GM18951 (cell line): ENCODE results near the gene ARHGAP23.
A peak's percentile ranks its signal among the peaks of the same experiment; 100 is the strongest.

Source experiments
- POLR2A ChIP-seq: IDR thresholded peaks from 4 replicates; pipeline ENCODE4 v1.6.1; 2011; ENCODE audit warnings: mild to moderate bottlenecking; ENCODE audit not compliant: insufficient read length, insufficient read depth; ENCODE audit errors: extremely low read depth
- in situ Hi-C: fragments of 300-500 bp; cut with MboI; formaldehyde crosslinking; loops from one replicate; pipeline ENCODE4 v1.12.0; 2022; ENCODE audit warnings: low sequenced_read_pairs, mixed read lengths, inconsistent platforms; ENCODE audit not compliant: unreplicated experiment

ARHGAP23 gene, protein sequence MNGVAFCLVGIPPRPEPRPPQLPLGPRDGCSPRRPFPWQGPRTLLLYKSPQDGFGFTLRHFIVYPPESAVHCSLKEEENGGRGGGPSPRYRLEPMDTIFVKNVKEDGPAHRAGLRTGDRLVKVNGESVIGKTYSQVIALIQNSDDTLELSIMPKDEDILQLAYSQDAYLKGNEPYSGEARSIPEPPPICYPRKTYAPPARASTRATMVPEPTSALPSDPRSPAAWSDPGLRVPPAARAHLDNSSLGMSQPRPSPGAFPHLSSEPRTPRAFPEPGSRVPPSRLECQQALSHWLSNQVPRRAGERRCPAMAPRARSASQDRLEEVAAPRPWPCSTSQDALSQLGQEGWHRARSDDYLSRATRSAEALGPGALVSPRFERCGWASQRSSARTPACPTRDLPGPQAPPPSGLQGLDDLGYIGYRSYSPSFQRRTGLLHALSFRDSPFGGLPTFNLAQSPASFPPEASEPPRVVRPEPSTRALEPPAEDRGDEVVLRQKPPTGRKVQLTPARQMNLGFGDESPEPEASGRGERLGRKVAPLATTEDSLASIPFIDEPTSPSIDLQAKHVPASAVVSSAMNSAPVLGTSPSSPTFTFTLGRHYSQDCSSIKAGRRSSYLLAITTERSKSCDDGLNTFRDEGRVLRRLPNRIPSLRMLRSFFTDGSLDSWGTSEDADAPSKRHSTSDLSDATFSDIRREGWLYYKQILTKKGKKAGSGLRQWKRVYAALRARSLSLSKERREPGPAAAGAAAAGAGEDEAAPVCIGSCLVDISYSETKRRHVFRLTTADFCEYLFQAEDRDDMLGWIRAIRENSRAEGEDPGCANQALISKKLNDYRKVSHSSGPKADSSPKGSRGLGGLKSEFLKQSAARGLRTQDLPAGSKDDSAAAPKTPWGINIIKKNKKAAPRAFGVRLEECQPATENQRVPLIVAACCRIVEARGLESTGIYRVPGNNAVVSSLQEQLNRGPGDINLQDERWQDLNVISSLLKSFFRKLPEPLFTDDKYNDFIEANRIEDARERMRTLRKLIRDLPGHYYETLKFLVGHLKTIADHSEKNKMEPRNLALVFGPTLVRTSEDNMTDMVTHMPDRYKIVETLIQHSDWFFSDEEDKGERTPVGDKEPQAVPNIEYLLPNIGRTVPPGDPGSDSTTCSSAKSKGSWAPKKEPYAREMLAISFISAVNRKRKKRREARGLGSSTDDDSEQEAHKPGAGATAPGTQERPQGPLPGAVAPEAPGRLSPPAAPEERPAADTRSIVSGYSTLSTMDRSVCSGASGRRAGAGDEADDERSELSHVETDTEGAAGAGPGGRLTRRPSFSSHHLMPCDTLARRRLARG (N-terminal part only)

DNA sequence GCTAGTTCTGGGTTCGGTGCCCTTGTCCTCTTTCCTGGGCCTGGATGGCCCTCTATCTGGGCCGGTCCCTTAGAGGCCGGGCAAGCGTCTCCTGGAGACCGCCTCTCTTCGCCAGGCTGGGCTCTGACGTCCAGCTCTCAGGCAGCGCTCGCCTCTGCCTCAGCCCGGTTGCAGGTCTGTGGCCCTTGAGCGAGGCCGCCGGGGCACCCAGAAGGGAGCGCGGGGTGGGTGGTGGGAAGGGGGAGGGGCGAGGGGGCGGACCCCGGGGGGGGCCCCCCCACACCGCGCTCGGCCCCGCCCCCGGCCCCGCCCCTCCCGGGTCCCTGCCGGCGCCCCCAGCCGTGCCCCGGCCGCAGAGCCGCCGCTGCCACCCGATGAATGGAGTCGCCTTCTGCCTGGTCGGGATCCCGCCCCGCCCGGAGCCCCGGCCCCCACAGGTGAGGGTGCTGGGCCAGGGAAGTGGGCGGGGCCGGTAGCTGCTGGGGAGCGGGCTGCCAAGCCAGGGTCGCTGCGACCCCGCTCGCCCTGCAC lies at the start of gene ARHGAP23:
Gene ARHGAP23, plus strand, starts transcription at position 353 of the 531 bp plus-strand sequence. Its CDS starts 22 bp downstream, at position 375.
- peak; percentile 44 for TF ChIP-seq POLR2A
- in situ Hi-C loops, result no loop called here

DNA sequence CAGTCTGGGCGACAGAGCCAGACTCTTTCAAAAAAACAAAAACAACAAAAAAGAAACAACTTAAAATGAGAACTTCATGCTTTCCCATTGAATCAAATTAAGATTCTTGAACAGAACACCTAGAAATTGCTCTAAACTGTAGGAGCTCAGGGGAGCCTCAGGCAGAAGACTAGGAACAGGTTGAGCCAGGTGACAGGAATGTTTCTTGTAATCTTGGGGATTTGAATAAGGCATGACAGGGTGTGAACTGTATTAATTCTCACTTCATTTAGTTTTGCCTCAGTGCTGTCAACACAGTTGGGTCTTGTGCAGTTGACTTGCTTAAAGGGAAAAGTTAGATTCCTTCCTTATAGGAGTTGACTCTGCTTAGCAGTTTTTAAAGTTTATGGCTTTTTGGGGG lies 48.8 kb upstream of the ARHGAP23 start:
- in situ Hi-C loops, result no loop called here
- TF ChIP-seq POLR2A, result no peak

DNA sequence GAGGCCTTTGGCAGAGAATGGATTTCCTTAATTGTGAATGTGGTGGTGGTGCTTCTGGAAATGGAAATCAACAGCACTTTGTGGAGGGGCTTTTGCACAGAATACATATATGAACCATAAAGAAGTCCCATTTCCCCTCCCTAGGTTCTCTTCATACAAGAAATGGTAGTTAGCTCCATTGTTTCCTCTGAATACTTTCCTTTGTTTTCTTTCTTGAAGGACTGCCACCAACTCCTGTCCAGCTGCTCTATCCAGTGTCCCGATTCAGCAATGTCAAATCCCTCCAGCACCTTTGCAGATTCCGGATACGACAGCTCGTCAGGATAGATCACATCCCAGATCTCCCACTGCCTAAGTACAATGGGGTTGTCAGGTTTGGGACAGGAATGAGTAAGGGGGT lies 33.2 kb upstream of the ARHGAP23 start:
- in situ Hi-C loops, result no loop called here
- TF ChIP-seq POLR2A, result no peak

DNA sequence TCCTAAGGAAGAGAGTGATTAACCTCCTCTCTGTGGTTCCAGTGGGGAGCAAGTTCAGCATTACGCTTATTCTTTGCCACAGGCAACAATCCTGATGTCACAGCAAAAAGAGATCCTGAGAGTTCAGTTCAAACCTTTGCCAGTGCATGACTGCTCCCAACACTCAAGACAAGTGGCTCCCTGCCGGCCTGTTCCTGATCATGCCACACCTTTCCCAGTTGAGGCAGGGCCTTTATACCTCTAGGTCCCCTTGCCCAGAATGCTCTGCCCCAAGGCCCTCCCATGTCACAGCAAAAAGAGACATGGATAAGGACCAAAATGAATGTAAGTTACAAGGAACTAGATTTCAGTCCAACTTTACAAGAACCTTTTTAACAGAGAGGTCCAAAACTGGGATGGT lies 31.0 kb upstream of the ARHGAP23 start:
- TF ChIP-seq POLR2A, result no peak
- in situ Hi-C loops, result no loop called here

DNA sequence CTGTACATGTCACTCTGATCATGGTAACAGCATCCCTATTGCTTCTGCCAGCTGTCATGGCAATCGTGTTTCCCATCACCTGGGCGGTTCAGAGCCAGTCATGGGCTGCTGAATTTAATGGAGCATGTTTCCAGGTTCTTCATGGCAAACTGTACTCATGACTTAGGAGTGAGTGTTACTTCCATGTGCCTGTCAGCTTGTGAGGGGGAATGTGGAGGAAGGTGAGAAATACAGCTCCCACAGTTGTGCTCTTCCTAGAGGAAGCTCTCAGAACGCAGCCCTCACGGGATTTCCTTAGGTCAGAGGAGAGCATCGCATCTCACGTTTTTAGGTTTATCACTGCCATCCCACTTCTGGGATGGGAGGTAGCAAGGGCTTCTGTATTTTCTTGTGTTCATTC lies 28.0 kb upstream of the ARHGAP23 start:
- no peak for TF ChIP-seq POLR2A
- in situ Hi-C loops, result no loop called here

DNA sequence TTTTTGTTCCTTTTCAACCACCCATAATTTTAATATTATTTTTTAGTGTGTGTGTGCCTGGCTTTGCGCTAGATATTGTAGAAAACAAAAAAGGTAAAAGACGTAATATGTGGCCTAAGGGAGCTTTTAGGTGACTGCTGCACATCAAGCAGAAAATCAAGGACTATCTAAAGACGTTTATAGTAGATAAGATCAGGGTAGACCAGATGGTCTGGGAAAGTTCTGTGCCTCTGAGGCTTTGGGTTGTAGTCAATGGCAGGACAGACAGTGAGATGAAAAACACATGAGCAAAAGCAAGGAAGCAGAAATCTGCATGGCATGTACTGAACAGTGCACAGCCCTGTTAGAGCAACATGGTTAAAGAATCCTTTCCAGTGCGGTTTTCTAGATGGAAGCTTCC lies 26.8 kb upstream of the ARHGAP23 start:
- in situ Hi-C loops, result no loop called here
- no peak for TF ChIP-seq POLR2A

DNA sequence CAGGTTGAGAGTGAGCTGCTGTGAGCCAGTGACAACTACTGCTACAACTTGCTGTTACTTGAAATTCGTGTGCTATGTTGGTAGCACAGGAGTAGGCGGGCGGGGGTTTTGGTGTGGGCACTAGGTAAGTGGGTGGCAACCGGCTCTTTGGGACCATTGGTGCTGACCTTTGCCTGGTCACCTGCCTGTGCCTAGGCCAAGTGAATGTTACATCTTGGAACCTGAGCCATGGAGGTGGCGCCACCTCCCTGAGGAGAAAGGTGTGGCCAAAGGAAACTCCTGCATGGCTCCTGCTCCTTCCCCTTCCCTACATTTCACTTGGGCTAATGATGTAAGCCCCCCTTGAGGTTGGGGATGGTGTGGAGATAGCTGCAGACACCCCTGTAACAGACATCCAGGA lies 25.4 kb upstream of the ARHGAP23 start:
- in situ Hi-C loops, result no loop called here
- no peak for TF ChIP-seq POLR2A

DNA sequence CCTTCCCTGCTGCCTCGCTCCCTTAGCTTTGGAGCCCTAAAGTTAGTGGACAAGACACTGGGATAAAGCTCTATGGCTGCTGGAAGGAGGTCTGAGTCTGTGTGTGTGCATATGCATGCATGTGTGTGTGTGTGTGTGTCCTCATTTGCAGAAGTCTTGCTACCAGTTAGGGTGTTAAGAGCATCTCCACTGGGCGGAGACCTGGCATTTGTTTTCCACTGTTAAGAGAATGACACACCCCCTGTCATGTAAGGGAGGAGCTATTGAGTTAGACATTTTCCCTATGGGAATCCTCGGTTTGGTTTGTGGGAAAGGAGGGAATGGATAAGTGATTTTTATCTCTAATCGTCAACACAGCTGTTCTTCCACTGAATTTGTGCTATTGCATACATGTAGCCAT lies 24.8 kb upstream of the ARHGAP23 start:
- no peak for TF ChIP-seq POLR2A
- in situ Hi-C loops, result no loop called here

DNA sequence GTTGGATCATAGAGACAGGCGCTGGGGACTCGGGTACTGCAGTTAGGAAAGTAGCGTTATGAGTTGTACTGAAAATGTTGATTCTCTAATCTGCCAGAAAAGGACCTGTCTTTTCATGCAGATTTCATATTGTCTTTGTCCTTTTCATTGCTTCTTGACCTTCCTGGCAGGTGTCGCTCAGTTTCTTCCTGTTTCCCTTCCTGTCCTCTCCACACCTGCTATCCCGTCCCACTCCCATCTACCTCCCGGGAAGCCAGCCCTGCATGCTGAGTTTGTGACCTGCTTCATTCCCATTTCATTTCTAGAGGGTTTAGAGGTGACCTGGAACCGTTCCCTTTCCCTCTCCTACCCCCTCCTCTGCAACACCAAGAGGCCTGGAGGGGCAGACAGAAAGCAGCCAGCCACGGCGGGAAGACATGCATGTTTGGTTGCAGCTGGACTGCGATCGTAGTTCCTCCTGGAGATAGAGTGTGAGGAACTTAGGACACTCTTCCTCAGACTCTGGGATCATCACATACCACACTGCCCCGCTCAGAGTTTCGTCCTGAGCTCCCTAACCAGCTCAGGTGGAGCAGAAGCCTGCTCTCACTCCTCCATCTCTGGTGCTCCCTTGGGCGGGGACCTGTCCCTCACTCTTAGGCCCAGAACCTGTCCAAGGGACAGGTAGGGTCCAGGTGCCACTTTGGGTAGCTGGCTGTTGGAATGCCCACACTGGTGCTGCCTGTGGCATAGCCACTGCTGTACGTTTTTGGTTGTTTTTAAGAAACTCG lies 23.9 kb upstream of the ARHGAP23 start:
- TF ChIP-seq POLR2A, result no peak

DNA sequence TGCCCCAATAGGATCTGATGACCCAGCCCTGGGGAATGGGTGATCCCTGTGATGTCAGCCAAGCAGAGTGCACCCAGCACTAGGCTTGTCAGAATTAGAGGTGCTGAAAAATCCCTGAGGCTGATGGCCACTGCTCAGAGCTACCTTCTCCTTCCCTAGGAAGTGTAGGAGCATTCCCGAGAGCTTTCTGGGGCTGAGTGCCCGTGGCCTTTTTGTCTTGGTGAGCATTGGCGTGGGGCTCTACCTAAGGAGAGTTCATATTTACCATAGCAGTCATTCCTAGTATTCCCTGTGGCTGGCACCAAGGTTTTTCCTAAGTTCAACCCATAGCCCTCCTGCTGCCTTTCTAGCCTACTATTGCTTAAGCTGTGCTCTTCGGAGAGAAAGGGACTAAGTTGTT lies 22.6 kb upstream of the ARHGAP23 start:
- TF ChIP-seq POLR2A, result no peak
- in situ Hi-C loops, result no loop called here

More for the DNA sequence above, 23.9 kb upstream of the ARHGAP23 start:
- in situ Hi-C loops, result no loop called here

DNA sequence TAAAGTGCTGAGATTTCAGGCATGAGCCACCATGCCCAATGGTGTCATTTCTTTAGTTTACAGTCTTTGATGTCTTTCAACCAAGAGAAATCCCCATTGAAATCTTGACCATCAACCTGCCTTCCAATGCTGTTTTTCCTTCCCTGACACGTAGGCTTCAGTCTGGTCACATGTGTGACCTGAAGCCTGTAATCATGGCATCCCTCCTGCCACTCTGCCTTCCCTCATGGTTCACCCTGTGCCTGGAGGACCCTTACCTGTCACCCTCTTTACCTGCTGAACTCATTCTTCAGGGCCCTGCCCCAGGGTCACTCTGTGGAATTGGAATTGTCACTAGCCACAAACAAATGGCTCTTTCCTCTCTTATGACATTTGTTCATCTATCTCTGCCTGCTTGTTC lies 18.1 kb upstream of the ARHGAP23 start:
- in situ Hi-C loops, result loop anchor here (5.0 kb wide), 1 partner anchor 63 kb away; no protein-coding TSS in a partner anchor
- no peak for TF ChIP-seq POLR2A
